ENCODE measurements around the gene HIP1.
"Not testable (repeated sequence)": the region's sequence is repeated elsewhere in the genome, so short reads cannot be mapped to it uniquely, and the experiment has no call there.

The HIP1 gene

DNA sequence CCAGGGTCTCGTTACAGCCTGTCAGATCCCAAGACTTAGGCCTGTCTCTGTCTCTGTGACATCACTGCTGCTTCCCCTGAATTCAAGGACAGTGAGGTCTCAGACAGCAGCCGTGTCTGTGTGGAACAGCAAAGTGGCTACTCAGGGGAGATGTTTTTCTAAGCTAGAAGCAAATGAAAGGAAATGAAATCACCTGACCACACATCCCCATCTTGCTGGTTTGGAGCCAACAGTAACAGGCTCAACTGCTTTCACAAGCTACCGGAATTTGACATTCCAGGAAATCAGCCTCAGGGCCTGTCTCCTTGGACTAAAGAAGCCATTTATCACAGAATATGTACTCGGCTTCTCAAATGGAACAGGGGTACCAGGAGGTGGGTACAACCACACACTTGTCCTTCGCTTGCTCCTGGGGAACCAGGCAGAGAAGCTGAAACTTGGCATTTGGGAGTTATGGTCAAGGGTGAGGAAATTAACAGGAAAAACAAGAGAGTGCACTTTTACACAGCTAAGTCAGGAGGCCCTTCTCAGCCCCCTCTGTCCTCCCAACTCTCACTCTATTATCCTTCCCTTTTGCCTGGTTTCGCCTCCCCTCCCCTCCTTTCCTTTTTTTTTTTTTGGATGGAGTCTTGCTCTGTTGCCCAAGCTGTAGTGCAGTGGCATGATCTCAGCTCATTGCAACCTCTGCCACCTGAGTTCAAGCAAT, 173.5 kb downstream of the HIP1 start:
- DNase-seq (ENCODE audit: low read depth): no peak
- TF ChIP-seq, protein P1, sequence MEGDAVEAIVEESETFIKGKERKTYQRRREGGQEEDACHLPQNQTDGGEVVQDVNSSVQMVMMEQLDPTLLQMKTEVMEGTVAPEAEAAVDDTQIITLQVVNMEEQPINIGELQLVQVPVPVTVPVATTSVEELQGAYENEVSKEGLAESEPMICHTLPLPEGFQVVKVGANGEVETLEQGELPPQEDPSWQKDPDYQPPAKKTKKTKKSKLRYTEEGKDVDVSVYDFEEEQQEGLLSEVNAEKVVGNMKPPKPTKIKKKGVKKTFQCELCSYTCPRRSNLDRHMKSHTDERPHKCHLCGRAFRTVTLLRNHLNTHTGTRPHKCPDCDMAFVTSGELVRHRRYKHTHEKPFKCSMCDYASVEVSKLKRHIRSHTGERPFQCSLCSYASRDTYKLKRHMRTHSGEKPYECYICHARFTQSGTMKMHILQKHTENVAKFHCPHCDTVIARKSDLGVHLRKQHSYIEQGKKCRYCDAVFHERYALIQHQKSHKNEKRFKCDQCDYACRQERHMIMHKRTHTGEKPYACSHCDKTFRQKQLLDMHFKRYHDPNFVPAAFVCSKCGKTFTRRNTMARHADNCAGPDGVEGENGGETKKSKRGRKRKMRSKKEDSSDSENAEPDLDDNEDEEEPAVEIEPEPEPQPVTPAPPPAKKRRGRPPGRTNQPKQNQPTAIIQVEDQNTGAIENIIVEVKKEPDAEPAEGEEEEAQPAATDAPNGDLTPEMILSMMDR (IDR thresholded peaks at IDR 0.05; ENCODE audit: low read depth, low read length, missing control alignments): no peak
- no peak overlapping the region for H3K4me3 ChIP-seq (ENCODE audit: low read depth, low read length)

DNA sequence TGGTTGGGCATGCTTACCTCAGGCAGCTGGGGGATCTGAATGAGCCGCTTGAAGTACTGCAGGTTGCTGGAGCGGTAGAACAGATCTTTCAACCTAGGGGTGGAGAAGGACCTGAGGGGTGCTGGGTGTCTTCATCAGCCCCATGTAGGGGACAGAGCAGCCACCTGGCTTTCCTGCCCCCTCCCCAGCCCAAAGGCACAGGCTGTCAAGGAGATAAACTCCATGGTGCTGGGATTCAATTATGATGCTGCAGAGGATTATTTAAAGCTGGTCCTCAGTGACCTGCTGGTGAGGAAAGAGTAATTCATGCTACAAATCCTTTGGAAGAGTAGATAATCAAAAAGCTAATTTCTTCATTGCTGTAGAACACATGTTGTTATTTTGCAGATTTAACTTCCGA, 175.6 kb downstream of the HIP1 start:
- TF ChIP-seq, protein P1 (IDR thresholded peaks at IDR 0.05; ENCODE audit: low read depth, low read length, missing control alignments): no peak
- no peak overlapping the region for H3K4me3 ChIP-seq (ENCODE audit: low read depth, low read length)
- DNase-seq (ENCODE audit: low read depth): no peak

DNA sequence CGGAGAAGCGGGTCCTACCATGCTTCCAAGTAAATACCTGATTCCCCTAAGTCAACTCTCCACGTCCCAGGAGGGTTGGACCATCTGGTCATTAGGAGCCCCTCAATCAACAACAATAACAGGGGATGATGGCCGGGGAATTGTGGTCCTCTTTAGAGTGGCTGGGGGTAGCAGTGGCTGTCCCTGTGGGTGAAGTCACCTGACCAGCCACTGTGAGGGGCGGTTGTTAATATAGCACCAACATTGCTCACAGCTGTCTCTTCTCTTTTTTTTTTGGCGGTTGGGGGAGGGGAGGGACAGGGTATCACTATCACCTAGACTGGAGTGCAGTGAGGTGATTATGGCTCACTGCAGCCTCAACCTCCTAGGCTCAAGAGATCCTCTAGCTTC, 178.8 kb downstream of the HIP1 start:
- TF ChIP-seq, protein P1 (IDR thresholded peaks at IDR 0.05; ENCODE audit: low read depth, low read length, missing control alignments): no peak
- DNase-seq (ENCODE audit: low read depth): no peak
- no peak overlapping the region for H3K4me3 ChIP-seq (ENCODE audit: low read depth, low read length)

DNA sequence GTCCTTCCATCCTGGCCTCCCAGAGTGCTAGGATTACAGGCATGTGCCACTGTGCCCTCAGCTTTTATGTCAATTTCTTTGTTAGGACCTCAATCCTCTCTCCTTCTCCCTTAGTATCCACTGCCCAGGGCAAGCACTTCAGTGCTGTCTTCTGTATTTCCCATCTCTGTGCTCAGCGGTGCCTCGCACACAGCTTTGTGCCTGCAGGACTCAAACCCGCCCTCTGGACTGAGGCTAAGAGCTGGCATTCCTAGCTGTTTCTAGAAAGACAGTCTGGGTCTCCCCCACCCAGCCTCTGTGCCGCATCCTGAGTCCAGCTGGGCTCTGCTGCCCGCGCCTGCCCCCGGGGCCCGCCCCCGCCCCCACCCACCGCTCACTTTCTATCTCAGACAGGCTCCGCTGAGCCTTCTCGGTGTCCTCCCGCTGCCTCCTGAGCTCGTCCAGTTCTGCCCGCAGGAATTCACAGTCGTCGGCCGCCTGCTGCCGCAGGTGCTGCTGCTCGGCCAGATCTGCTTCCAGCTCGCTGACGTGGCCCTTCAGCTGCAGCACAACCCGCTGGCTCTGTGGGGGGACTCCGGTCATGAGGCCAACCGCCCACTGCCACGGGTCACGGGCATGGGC, 179.3 kb downstream of the HIP1 start:
- H3K4me3 ChIP-seq (ENCODE audit: low read depth, low read length): no peak overlapping the region
- TF ChIP-seq, protein P1 (IDR thresholded peaks at IDR 0.05; ENCODE audit: low read depth, low read length, missing control alignments): no peak
- no peak for DNase-seq (ENCODE audit: low read depth)

DNA sequence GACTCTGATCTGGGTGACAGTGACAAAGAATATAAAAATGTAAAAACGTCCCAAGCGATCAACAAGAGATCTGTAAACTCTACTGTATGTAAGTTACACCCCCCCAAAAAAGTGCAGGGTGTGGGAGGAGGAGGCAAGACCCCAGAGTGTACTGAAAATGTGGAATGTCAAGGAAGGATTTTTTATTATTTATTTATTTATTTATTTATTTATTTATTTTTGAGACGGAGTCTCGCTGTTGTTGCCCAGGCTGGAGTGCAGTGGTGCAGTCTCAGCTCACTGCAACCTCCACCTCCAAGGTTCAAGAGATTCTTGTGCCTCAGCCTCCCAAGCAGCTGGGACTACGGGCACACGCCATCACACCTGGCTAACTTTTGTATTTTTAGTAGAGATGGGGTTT, 181.9 kb downstream of the HIP1 start:
- DNase-seq (ENCODE audit: low read depth); H3K4me3 ChIP-seq (ENCODE audit: low read depth, low read length): not testable (repeated sequence)

DNA sequence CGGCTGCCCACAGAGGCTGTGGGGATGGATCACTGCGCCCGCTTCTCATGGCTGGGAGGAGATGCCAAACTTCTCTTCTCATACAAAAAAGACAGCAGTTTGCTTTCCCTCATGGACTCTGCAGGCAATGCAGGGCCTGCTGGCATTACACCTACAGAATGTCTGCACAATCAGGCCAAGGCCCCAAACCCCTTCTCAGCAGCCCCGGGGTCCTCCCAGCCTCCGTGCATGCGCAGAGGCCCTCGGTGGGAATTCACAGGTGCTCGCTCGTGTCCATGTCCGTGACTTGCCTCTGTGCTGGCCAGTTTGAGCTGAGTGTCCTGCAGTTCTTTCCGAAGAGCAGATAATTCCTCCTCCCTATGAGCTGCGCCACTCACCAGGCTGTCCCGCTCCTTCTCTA, 183.0 kb downstream of the HIP1 start:
- no peak overlapping the region for H3K4me3 ChIP-seq (ENCODE audit: low read depth, low read length)
- TF ChIP-seq, protein P1 (IDR thresholded peaks at IDR 0.05; ENCODE audit: low read depth, low read length, missing control alignments): no peak
- DNase-seq (ENCODE audit: low read depth): no peak

DNA sequence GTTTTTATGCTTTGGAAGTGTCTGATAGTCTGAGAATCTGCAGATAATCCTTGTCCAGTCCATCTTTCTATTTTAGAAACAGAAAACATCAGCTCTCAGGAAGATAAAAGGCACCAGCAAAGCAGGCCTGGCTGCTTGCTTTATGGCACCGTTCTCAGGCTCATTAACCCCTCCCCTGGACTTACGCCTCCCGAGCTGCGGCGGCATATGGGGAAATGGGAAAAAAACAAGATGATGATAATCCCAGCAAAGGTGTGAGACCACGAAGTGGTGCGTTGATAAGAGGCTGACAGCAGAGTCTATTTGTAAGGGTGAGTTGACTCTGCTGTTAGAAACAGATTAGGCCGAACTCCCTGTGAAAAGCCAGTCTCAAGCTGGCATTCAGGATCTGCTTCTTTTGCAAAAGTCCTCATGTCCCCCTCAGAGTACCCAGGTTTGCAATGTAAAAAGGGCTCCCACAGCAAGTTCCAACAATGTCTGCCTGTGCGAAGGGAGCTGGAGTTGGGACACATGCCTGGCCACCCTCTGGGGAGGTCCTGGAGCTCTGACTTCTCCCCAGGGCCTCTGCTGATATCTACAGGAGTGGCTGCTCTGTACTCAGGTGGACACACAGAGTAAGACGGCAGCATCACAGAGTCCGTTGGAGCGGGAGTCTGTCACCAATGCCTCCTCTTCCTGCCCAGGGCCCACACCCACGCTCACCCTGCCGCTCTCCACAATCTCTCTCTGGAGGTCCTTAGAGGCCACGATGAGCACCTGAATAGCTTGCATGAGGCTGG, 192.3 kb downstream of the HIP1 start:
- no peak for DNase-seq (ENCODE audit: low read depth)
- TF ChIP-seq, protein P1 (IDR thresholded peaks at IDR 0.05; ENCODE audit: low read depth, low read length, missing control alignments): no peak
- no peak overlapping the region for H3K4me3 ChIP-seq (ENCODE audit: low read depth, low read length)

All from GM12864 (cell line).